ENCODE data around the gene CADM3. TPM values are rescaled to one million over a fixed set of nuclear protein-coding genes. Genes with fewer than 3 reads are reported as not detected.

Gene CADM3
- total RNA-seq, 1 experiment from 2014 or later = 0.28 TPM

DNA sequence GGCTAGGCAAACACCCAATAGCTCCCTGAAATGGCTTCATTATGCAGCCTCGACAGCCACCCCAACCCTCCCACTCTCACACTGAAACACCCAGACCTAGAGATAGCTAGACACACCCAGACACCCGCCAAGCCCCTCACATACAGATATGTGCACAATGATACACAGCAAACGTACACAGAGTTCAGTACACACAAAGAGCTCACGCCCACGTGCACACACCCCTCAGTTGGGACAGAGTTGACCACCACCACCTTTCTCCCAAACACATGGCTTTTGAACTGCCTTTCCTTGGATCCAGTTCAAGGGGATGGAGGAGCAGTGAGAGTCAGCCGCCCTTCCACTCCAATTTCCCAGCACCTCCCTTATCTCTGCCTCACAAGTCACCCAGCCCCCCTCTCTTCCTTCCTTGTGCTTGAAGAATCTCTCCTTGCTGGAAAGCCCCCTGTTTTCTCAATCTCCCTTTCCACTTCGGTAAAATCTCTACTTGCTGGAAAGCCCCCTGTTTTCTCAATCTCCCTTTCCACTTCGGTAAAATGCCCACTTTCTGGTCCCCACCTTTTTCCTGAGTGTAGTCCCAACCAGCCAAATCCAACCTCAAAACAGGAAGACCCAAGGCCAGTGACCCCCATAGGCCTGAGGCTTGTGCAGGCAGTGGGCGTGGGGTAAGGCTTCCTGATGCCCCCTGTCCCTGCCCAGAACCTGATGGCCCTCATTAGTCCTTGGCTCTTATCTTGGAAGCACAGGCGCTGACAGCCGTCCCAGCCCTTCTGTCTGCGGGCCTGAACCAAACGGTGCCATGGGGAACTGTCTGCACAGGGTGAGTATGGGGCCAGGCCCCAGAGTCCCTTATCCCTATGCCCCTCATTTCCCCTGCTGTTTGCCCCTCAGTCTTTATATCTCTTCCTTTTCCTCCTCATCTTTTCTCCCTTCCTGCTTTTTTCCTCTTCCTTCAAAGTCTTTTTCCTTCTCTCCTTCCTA is 33.0 kb downstream of the CADM3 start, which contains the start of gene ACKR1:
ACKR1 (plus strand) TSS at position 715 of the 981 bp plus-strand sequence; CDS start at position 800, 85 bp downstream.
- BruUV-seq (replicated peaks) = no TSS peak
- ChIA-PET POLR2A (no interaction called here), CTCF (interaction anchor here (0.7 to 0.9 kb wide), 2 partner anchors 73 to 803 kb away, joined by 3 to 16 read pairs; no protein-coding TSS in a partner anchor)
- DNase-seq (ENCODE audit: low read depth, low spot score) = no peak
- in situ Hi-C loops (cut with HindIII; ENCODE audit: low pct_unique_long_range_greater_than_20kb, low sequenced_read_pairs) (no loop called here), intact Hi-C loops (cut with micrococcal nuclease; ENCODE audit: unreplicated experiment) (no loop called here)
- H3K27me3 ChIP-seq (ENCODE audit: control insufficient read depth, insufficient read depth, low read length) = peaks cover 13% of the 10 kb centered on the region
- H3K36me3 ChIP-seq (ENCODE audit: control insufficient read depth, insufficient read depth, low read length) = no peaks in the 10 kb centered on the region
- no peak within 1 kb of the TSS for H3K27ac ChIP-seq (ENCODE audit: low read length)
- H3K4me3 ChIP-seq (ENCODE audit: low read depth in 2 of 2, low read length in 2 of 2) = no peak within 1 kb of the TSS
- TF ChIP-seq, protein P1, sequence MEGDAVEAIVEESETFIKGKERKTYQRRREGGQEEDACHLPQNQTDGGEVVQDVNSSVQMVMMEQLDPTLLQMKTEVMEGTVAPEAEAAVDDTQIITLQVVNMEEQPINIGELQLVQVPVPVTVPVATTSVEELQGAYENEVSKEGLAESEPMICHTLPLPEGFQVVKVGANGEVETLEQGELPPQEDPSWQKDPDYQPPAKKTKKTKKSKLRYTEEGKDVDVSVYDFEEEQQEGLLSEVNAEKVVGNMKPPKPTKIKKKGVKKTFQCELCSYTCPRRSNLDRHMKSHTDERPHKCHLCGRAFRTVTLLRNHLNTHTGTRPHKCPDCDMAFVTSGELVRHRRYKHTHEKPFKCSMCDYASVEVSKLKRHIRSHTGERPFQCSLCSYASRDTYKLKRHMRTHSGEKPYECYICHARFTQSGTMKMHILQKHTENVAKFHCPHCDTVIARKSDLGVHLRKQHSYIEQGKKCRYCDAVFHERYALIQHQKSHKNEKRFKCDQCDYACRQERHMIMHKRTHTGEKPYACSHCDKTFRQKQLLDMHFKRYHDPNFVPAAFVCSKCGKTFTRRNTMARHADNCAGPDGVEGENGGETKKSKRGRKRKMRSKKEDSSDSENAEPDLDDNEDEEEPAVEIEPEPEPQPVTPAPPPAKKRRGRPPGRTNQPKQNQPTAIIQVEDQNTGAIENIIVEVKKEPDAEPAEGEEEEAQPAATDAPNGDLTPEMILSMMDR (IDR thresholded peaks at IDR 0.05) = no peak
- no peak for TF ChIP-seq POLR2AphosphoS5 (IDR thresholded peaks at IDR 0.05; ENCODE audit: low read depth, low read length)
- ATAC-seq = no peak
- no peaks in the 10 kb centered on the region for H3K9me3 ChIP-seq (ENCODE audit: control insufficient read depth, insufficient read depth, low read depth, low read length)
- H3K4me1 ChIP-seq (ENCODE audit: control insufficient read depth, insufficient read depth, low read length) = no peaks in the 10 kb centered on the region

DNA sequence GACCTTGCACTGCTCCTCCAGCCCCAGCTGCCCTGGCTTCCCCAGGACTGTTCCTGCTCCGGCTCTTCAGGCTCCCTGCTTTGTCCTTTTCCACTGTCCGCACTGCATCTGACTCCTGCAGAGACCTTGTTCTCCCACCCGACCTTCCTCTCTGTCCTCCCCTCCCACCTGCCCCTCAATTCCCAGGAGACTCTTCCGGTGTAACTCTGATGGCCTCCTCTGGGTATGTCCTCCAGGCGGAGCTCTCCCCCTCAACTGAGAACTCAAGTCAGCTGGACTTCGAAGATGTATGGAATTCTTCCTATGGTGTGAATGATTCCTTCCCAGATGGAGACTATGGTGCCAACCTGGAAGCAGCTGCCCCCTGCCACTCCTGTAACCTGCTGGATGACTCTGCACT is 33.8 kb downstream of the CADM3 start:
- POLR2A ChIA-PET = no interaction called here

More for the DNA sequence above, 33.8 kb downstream of the CADM3 start:
- ATAC-seq = no peak
- Histone ChIP-seq H3K9me3 (ENCODE audit: control insufficient read depth, insufficient read depth, low read depth, low read length) (no peaks in the 10 kb centered on the region), H3K27ac (ENCODE audit: low read length) (no peak overlapping the region), H3K27me3 (ENCODE audit: control insufficient read depth, insufficient read depth, low read length) (peaks cover 13% of the 10 kb centered on the region), H3K4me3 (ENCODE audit: low read depth in 2 of 2, low read length in 2 of 2) (no peak overlapping the region), H3K36me3 (ENCODE audit: control insufficient read depth, insufficient read depth, low read length) (no peaks in the 10 kb centered on the region), H3K4me1 (ENCODE audit: control insufficient read depth, insufficient read depth, low read length) (no peaks in the 10 kb centered on the region)
- TF ChIP-seq, protein P1 (IDR thresholded peaks at IDR 0.05) = no peak
- TF ChIP-seq, protein P2, sequence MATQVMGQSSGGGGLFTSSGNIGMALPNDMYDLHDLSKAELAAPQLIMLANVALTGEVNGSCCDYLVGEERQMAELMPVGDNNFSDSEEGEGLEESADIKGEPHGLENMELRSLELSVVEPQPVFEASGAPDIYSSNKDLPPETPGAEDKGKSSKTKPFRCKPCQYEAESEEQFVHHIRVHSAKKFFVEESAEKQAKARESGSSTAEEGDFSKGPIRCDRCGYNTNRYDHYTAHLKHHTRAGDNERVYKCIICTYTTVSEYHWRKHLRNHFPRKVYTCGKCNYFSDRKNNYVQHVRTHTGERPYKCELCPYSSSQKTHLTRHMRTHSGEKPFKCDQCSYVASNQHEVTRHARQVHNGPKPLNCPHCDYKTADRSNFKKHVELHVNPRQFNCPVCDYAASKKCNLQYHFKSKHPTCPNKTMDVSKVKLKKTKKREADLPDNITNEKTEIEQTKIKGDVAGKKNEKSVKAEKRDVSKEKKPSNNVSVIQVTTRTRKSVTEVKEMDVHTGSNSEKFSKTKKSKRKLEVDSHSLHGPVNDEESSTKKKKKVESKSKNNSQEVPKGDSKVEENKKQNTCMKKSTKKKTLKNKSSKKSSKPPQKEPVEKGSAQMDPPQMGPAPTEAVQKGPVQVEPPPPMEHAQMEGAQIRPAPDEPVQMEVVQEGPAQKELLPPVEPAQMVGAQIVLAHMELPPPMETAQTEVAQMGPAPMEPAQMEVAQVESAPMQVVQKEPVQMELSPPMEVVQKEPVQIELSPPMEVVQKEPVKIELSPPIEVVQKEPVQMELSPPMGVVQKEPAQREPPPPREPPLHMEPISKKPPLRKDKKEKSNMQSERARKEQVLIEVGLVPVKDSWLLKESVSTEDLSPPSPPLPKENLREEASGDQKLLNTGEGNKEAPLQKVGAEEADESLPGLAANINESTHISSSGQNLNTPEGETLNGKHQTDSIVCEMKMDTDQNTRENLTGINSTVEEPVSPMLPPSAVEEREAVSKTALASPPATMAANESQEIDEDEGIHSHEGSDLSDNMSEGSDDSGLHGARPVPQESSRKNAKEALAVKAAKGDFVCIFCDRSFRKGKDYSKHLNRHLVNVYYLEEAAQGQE (IDR thresholded peaks at IDR 0.05; ENCODE audit: insufficient read depth in 1 of 2, low read depth in 2 of 2, low read length in 1 of 2) = no peak
- TF ChIP-seq TCF7L2 (IDR thresholded peaks at IDR 0.05; ENCODE audit: low read depth, low read length) (no peak), POLR2AphosphoS5 (IDR thresholded peaks at IDR 0.05; ENCODE audit: low read depth, low read length) (no peak), SIN3A (IDR thresholded peaks at IDR 0.05; ENCODE audit: borderline replicate concordance, insufficient read depth, low read depth, low read length) (no peak)
- CTCF ChIA-PET = interaction anchor here (0.7 kb wide), 1 partner anchor 74 kb away, joined by 16 read pairs; no protein-coding TSS in a partner anchor
- in situ Hi-C loops (cut with HindIII; ENCODE audit: low pct_unique_long_range_greater_than_20kb, low sequenced_read_pairs) = no loop called here
- DNase-seq (ENCODE audit: low read depth, low spot score) = no peak
- intact Hi-C loops (cut with micrococcal nuclease; ENCODE audit: unreplicated experiment) = no loop called here
- BruUV-seq (replicated peaks) = no TSS peak
